HEK293 (cell line): Measurements from ENCODE around the gene TRIM7.

Source experiments
- CTCF ChIA-PET: fragments of 350-600 bp; formaldehyde crosslinking; extraction: SDS; loops from one replicate; lab custom pipeline; 2021; ENCODE audit warnings: antibody characterized with exemption; lab: Yijun Ruan, JAX
- POLR2A ChIA-PET: fragments of 300-600 bp; formaldehyde crosslinking; extraction: SDS; loops from one replicate; lab custom pipeline; 2020; ENCODE audit warnings: antibody characterized with exemption, inconsistent platforms; lab: Yijun Ruan, JAX
- H3K27ac ChIP-seq: fragments of 200-500 bp; sonication (Bioruptor generic); 2 replicates; pipeline ENCODE4 v1.5.1; 2014; ENCODE audit warnings: low read depth, low read length, control low read depth, inconsistent platforms; ENCODE audit errors: extremely low read depth
- H3K36me3 ChIP-seq, 2 experiments: fragments of 200-500 bp in 1 of 2; sonication (Bioruptor generic) in 1 of 2; 1 replicate in 1 of 2; 2 replicates in 1 of 2; pipeline ENCODE4 v1.5.1; 2014 to 2017; ENCODE audit warnings: inconsistent platforms in 2 of 2, low read length in 2 of 2; ENCODE audit not compliant: control insufficient read depth in 2 of 2, insufficient read depth in 1 of 2
- H3K4me1 ChIP-seq: fragments of 200-500 bp; sonication (Bioruptor generic); 2 replicates; pipeline ENCODE4 v1.5.1; 2014; ENCODE audit warnings: mild to moderate bottlenecking, low read length, inconsistent platforms; ENCODE audit not compliant: control insufficient read depth, insufficient read depth
- H3K4me3 ChIP-seq: 2 replicates; pipeline ENCODE4 v1.5.1; 2011; ENCODE audit warnings: low read depth, mild to moderate bottlenecking, control low read depth, low read length, moderate library complexity
- H3K9me3 ChIP-seq: fragments of 200-500 bp; sonication (Bioruptor generic); 2 replicates; pipeline ENCODE4 v1.5.1; 2014; ENCODE audit warnings: low read depth, low read length, inconsistent platforms; ENCODE audit not compliant: control insufficient read depth, insufficient read depth
- EGR2 ChIP-seq: fragments of 450-650 bp; formaldehyde crosslinking; IDR thresholded peaks from 2 replicates; pipeline ENCODE4 v1.5.1; 2016; ENCODE audit warnings: low read depth, missing biosample characterization, missing genetic modification characterization
- GLI2 ChIP-seq: fragments of 450-650 bp; formaldehyde crosslinking; IDR thresholded peaks from 2 replicates; pipeline ENCODE4; 2017; ENCODE audit warnings: missing biosample characterization, missing genetic modification characterization, low read depth, borderline replicate concordance
- HOXC10 ChIP-seq: sonication (generic); formaldehyde crosslinking; IDR thresholded peaks from 2 replicates; pipeline ENCODE4 v1.8.1; 2023; ENCODE audit warnings: mild to moderate bottlenecking, missing genetic modification reagents
- KLF10 ChIP-seq: fragments of 450-650 bp; IDR thresholded peaks from 2 replicates; pipeline ENCODE4 v1.5.1; 2018; ENCODE audit warnings: missing biosample characterization, mild to moderate bottlenecking, missing genetic modification characterization
- KLF8 ChIP-seq: fragments of 450-650 bp; formaldehyde crosslinking; IDR thresholded peaks from 2 replicates; pipeline ENCODE4 v1.5.1; 2016; ENCODE audit warnings: missing biosample characterization, missing genetic modification characterization
- KLF9 ChIP-seq: fragments of 450-650 bp; formaldehyde crosslinking; IDR thresholded peaks from 2 replicates; pipeline ENCODE4 v1.5.1; 2016; ENCODE audit warnings: missing biosample characterization, missing genetic modification characterization, low read depth
- MZF1 ChIP-seq: fragments of 450-650 bp; formaldehyde crosslinking; IDR thresholded peaks from 2 replicates; pipeline ENCODE4 v1.5.1; 2017; ENCODE audit warnings: missing biosample characterization, missing genetic modification characterization, borderline replicate concordance
- SCRT2 ChIP-seq: fragments of 450-650 bp; formaldehyde crosslinking; IDR thresholded peaks from 2 replicates; pipeline ENCODE4 v1.5.1; 2016; ENCODE audit warnings: missing biosample characterization, missing genetic modification characterization
- SP2 ChIP-seq: fragments of 450-650 bp; formaldehyde crosslinking; IDR thresholded peaks from 2 replicates; pipeline ENCODE4 v1.5.1; 2016; ENCODE audit warnings: missing biosample characterization, missing genetic modification characterization
- TRIM28 ChIP-seq: IDR thresholded peaks from 2 replicates; pipeline ENCODE4 v1.6.1; 2011; ENCODE audit warnings: low read length, control low read depth, borderline replicate concordance
- ZBTB11 ChIP-seq: fragments of 450-650 bp; formaldehyde crosslinking; conservative IDR thresholded peaks from 2 replicates; pipeline ENCODE4 v1.5.1; 2016; ENCODE audit warnings: low read depth, missing biosample characterization, missing genetic modification characterization
- ZBTB17 ChIP-seq: fragments of 450-650 bp; formaldehyde crosslinking; IDR thresholded peaks from 2 replicates; pipeline ENCODE4 v1.5.1; 2016; ENCODE audit warnings: missing biosample characterization, missing genetic modification characterization
- ZBTB49 ChIP-seq: fragments of 450-650 bp; formaldehyde crosslinking; IDR thresholded peaks from 2 replicates; pipeline ENCODE4 v1.5.1; 2016; ENCODE audit warnings: missing biosample characterization, missing genetic modification characterization, low read depth
- ZBTB7A ChIP-seq: fragments of 450-650 bp; formaldehyde crosslinking; IDR thresholded peaks from 2 replicates; pipeline ENCODE4 v1.5.1; 2016; ENCODE audit warnings: low read depth, missing biosample characterization, missing genetic modification characterization
- ZFP37 ChIP-seq: fragments of 450-650 bp; formaldehyde crosslinking; IDR thresholded peaks from 2 replicates; pipeline ENCODE4 v1.5.1; 2016; ENCODE audit warnings: missing biosample characterization, missing genetic modification characterization
- ZFP41 ChIP-seq: fragments of 450-650 bp; formaldehyde crosslinking; IDR thresholded peaks from 2 replicates; pipeline ENCODE4 v1.5.1; 2016; ENCODE audit warnings: missing biosample characterization, missing genetic modification characterization, borderline replicate concordance
- ZFP69B ChIP-seq: fragments of 450-650 bp; formaldehyde crosslinking; IDR thresholded peaks from 2 replicates; pipeline ENCODE4 v1.5.1; 2016; ENCODE audit warnings: missing biosample characterization, missing genetic modification characterization
- ZNF138 ChIP-seq: fragments of 450-650 bp; formaldehyde crosslinking; IDR thresholded peaks from 2 replicates; pipeline ENCODE4 v1.5.1; 2016; ENCODE audit warnings: missing biosample characterization, missing genetic modification characterization, borderline replicate concordance
- ZNF155 ChIP-seq: fragments of 450-650 bp; formaldehyde crosslinking; IDR thresholded peaks from 2 replicates; pipeline ENCODE4 v1.5.1; 2016; ENCODE audit warnings: missing biosample characterization, missing genetic modification characterization
- ZNF221 ChIP-seq: fragments of 450-650 bp; formaldehyde crosslinking; IDR thresholded peaks from 2 replicates; pipeline ENCODE4 v1.5.1; 2017; ENCODE audit warnings: missing biosample characterization, missing genetic modification characterization, borderline replicate concordance
- ZNF292 ChIP-seq: fragments of 450-650 bp; formaldehyde crosslinking; IDR thresholded peaks from 2 replicates; pipeline ENCODE4 v1.5.1; 2016; ENCODE audit warnings: low read depth, missing biosample characterization, missing genetic modification characterization, borderline replicate concordance
- ZNF324 ChIP-seq: fragments of 450-650 bp; formaldehyde crosslinking; IDR thresholded peaks from 2 replicates; pipeline ENCODE4 v1.5.1; 2016; ENCODE audit warnings: missing biosample characterization, missing genetic modification characterization
- ZNF341 ChIP-seq: fragments of 450-650 bp; formaldehyde crosslinking; IDR thresholded peaks from 2 replicates; pipeline ENCODE4; 2016; ENCODE audit warnings: low read depth, missing biosample characterization, missing genetic modification characterization
- ZNF473 ChIP-seq: fragments of 450-650 bp; formaldehyde crosslinking; IDR thresholded peaks from 2 replicates; pipeline ENCODE4 v1.5.1; 2017; ENCODE audit warnings: missing biosample characterization, missing genetic modification characterization
- ZNF488 ChIP-seq: fragments of 450-650 bp; formaldehyde crosslinking; IDR thresholded peaks from 2 replicates; pipeline ENCODE4 v1.5.1; 2016; ENCODE audit warnings: missing biosample characterization, missing genetic modification characterization
- ZNF600 ChIP-seq: fragments of 450-650 bp; formaldehyde crosslinking; IDR thresholded peaks from 2 replicates; pipeline ENCODE4 v1.5.1; 2016; ENCODE audit warnings: missing biosample characterization, missing genetic modification characterization
- ZNF610 ChIP-seq: fragments of 450-650 bp; formaldehyde crosslinking; IDR thresholded peaks from 2 replicates; pipeline ENCODE4 v1.5.1; 2016; ENCODE audit warnings: missing biosample characterization, missing genetic modification characterization, borderline replicate concordance
- ZNF639 ChIP-seq: fragments of 450-650 bp; formaldehyde crosslinking; IDR thresholded peaks from 2 replicates; pipeline ENCODE4 v1.5.1; 2016; ENCODE audit warnings: missing biosample characterization, missing genetic modification characterization
- ZNF76 ChIP-seq: fragments of 450-650 bp; formaldehyde crosslinking; IDR thresholded peaks from 2 replicates; pipeline ENCODE4; 2016; ENCODE audit warnings: low read depth, missing biosample characterization, missing genetic modification characterization, borderline replicate concordance
- ZNF777 ChIP-seq: fragments of 450-650 bp; formaldehyde crosslinking; IDR thresholded peaks from 2 replicates; pipeline ENCODE4 v1.5.1; 2017; ENCODE audit warnings: missing biosample characterization, missing genetic modification characterization, borderline replicate concordance
- ZNF837 ChIP-seq: fragments of 450-650 bp; formaldehyde crosslinking; IDR thresholded peaks from 2 replicates; pipeline ENCODE4 v1.5.1; 2016; ENCODE audit warnings: missing biosample characterization, missing genetic modification characterization

The TRIM7 gene

GRCh38 chr5:181188700-181189362 lies 16.2 kb downstream of the TRIM7 start:
- CTCF ChIA-PET: interaction anchor here (0.7 to 4.1 kb wide), 5 partner anchors 16 to 134 kb away, joined by 3 to 27 read pairs (median 3); partner anchors contain the start of gene TRIM41
- no peaks in the 10 kb centered on the region for H3K36me3 ChIP-seq
- POLR2A ChIA-PET: interaction anchor here (0.9 to 6.8 kb wide), 9 partner anchors 9 to 72 kb away, joined by 4 to 86 read pairs (median 5); partner anchors contain the start of genes RACK1, TRIM41, TRIM52 and TRIM7
- no peaks in the 10 kb centered on the region for H3K9me3 ChIP-seq
- H3K4me1 ChIP-seq: no peaks in the 10 kb centered on the region
- peak overlapping the region; percentile 67 for H3K27ac ChIP-seq
- peak overlapping the region; percentile 53 for H3K4me3 ChIP-seq
- TF ChIP-seq ZNF488 (no peak), ZNF639 (tag by site-specific recombination) (no peak), TRIM28 (no peak), ZNF777 (tag by site-specific recombination) (no peak; the same call in 1 of the 2 replicates), MZF1 (tag by site-specific recombination) (0 out of 2 replicates have a peak, but pooled peaks have one; percentile 6), ZBTB11 (peak; percentile 20; the same call in 1 of the 2 replicates), EGR2 (no peak), GLI2 (no peak), ZBTB17 (tag by site-specific recombination) (peak; percentile 97), KLF9 (tag by site-specific recombination) (no peak), ZNF292 (tag by site-specific recombination) (no peak), KLF10 (tag by site-specific recombination) (peak; percentile 49; the same call in 1 of the 2 replicates), ZFP37 (tag by site-specific recombination) (no peak), SCRT2 (tag by site-specific recombination) (peak; percentile 62), ZBTB7A (no peak), ZNF155 (no peak), SP2 (tag by site-specific recombination) (no peak), ZNF221 (0 out of 2 replicates have a peak, but pooled peaks have one; percentile 81), ZNF341 (tag by site-specific recombination) (no peak), HOXC10 (CRISPR knock-in tag) (no peak), ZNF837 (tag by site-specific recombination) (no peak), ZFP41 (no peak), ZNF138 (no peak), ZNF610 (tag by site-specific recombination) (peak; percentile 57; the same call in 1 of the 2 replicates), ZBTB49 (no peak), ZNF600 (tag by site-specific recombination) (peak; percentile 71), ZNF473 (tag by site-specific recombination) (no peak), ZFP69B (tag by site-specific recombination) (no peak), ZNF76 (tag by site-specific recombination) (no peak), ZNF324 (no peak), KLF8 (no peak; the same call in none of the 2 replicates)
